HFF-Myc (cell line): ENCODE data around the gene CHN2.

ENCODE experiments used
- DNase-seq: peaks from one replicate; pipeline ENCODE4 v3.0.0-alpha.2; 2011; ENCODE audit warnings: low read depth; ENCODE audit errors: extremely low read depth
- H3K4me3 ChIP-seq: replicated peaks from 2 replicates; pipeline ENCODE4 v1.5.1; 2011; ENCODE audit warnings: low read depth, mild to moderate bottlenecking, control low read depth, low read length
- TF ChIP-seq, protein P1 (sequence below): IDR thresholded peaks from 2 replicates; pipeline ENCODE4 v1.5.1; 2012; ENCODE audit warnings: mild to moderate bottlenecking, low read depth, low read length, control low read depth; ENCODE audit errors: missing control alignments

CHN2 gene

GRCh38 chr7:29150856-29151255 lies 43.7 kb upstream of the CHN2 start:
- DNase-seq = no peak
- TF ChIP-seq, protein P1, sequence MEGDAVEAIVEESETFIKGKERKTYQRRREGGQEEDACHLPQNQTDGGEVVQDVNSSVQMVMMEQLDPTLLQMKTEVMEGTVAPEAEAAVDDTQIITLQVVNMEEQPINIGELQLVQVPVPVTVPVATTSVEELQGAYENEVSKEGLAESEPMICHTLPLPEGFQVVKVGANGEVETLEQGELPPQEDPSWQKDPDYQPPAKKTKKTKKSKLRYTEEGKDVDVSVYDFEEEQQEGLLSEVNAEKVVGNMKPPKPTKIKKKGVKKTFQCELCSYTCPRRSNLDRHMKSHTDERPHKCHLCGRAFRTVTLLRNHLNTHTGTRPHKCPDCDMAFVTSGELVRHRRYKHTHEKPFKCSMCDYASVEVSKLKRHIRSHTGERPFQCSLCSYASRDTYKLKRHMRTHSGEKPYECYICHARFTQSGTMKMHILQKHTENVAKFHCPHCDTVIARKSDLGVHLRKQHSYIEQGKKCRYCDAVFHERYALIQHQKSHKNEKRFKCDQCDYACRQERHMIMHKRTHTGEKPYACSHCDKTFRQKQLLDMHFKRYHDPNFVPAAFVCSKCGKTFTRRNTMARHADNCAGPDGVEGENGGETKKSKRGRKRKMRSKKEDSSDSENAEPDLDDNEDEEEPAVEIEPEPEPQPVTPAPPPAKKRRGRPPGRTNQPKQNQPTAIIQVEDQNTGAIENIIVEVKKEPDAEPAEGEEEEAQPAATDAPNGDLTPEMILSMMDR = no peak
- no peak overlapping the region for H3K4me3 ChIP-seq

- no peak overlapping the region for H3K4me3 ChIP-seq
- TF ChIP-seq, protein P1 = no peak
- DNase-seq = no peak
These were observed 40.5 kb upstream of the CHN2 start for GRCh38 chr7:29154076-29154475.

DNA sequence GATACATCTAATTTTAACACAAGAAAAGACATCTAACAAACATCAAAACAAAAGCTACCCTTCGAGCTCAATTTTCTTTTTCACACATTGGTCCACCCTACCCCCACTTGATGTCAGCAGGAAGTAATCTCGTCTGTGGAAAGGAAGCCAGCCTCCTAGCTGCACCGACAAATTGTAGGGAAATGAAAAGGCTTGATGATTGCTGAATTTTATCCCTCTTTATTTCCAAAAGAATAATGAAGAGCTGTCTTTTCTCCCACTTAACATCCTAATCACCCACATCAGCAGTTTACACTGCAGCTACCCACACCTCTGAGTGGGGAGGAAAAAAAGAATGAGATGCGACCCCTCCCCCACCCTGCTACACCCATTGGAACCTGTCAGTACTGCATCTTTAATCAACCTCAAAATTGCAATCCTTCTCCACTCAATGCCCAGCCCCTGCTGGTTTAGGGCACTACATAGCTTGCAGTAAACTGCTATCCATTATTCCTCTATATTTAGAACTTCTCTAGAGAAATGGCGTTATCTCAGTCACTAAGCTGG lies 37.6 kb upstream of the CHN2 start:
- no peak overlapping the region for H3K4me3 ChIP-seq
- DNase-seq = no peak
- TF ChIP-seq, protein P1 = no peak

DNA sequence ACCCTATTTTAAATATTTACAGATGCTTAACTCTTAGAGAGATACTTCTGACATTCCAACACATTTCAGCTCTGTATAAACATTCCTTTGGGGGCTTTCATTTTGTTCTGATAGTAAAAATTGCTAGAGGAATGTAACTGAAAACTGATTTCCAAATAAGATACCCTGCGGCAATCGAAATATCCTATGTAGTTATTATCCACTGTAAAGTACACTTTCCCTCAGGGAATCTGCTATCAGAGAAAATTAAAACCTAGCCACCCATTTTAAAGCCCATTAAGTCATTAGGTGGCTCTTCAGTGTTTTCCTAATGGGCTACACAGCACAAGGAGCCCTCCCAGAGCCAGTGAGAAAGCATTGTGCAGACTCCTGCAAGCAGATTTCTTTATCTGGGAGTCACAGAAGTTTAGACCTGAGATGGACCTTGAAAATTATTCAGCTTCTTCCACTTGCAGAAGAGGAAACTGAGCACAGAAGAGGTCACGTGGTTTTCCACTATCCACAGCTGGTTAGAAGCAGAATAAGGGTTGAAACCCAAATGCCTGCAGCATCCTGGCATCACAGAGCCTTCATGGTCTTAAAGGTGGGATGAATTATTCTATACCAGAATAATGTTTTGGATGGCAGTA lies 35.7 kb upstream of the CHN2 start:
- TF ChIP-seq, protein P1 = no peak
- no peak overlapping the region for H3K4me3 ChIP-seq
- DNase-seq = no peak

- no peak overlapping the region for H3K4me3 ChIP-seq
- TF ChIP-seq, protein P1 = no peak
- no peak for DNase-seq
These were observed 34.5 kb upstream of the CHN2 start for GRCh38 chr7:29160080-29160479.

DNA sequence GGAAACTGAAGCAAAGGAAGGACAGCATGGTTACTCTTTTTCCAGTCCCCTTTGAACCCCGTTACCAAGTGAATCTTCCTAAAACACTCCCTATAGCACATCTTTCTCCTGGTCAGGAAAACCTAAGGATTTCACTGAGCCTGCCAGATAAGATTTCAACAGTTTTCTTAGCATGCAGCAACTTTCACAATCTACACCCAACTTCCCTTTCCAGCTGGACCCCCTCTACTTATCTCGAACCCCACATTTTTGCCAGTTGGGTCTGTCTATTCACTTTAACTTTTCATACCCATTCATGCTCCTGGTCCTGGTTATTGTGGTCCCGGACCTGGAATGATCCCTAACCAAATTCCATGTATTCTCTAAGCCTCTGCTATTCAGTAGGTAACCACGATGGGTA lies 33.3 kb upstream of the CHN2 start:
- TF ChIP-seq, protein P1 = no peak
- no peak for DNase-seq
- H3K4me3 ChIP-seq = no peak overlapping the region

DNA sequence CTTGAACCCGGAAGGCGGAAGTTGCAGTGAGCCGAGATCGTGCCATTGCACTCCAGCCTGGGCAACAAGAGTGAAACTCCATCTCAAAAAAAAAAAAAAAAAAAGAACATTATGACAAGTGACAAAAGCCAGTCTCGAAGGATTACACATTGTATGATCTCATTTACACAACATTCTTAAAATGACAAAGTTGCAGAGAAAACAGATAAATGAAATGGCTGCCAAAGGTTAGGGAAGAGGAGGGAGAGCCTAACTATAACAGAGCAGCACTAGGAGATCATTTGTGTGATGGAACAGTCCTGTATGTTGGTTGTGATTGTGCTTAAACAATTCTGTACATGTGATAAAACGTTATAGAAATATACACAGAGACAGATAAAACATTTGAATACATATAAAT lies 32.0 kb upstream of the CHN2 start:
- DNase-seq = no peak
- TF ChIP-seq, protein P1 = no peak
- no peak overlapping the region for H3K4me3 ChIP-seq
